BJ (cell line): Measurements from ENCODE around the gene PNMA6E. TPM values are rescaled to one million over a fixed set of nuclear protein-coding genes. Genes with fewer than 3 reads are reported as not detected.

ENCODE experiments used
- CTCF ChIA-PET: fragments of 350-600 bp; formaldehyde crosslinking; extraction: SDS; loops from one replicate; lab custom pipeline; 2021; ENCODE audit warnings: antibody characterized with exemption, inconsistent platforms; lab: Yijun Ruan, JAX
- POLR2A ChIA-PET: fragments of 300-600 bp; sonication (Branson Sonifier 250); formaldehyde crosslinking; extraction: SDS; loops from one replicate; lab custom pipeline; 2021; ENCODE audit warnings: antibody characterized with exemption; lab: Charles Lee
- DNase-seq: peaks from one replicate; pipeline ENCODE4 v3.0.0-alpha.2; 2011; ENCODE audit warnings: low read depth
- H3K27me3 ChIP-seq: 2 replicates; pipeline ENCODE4 v1.6.0; 2011; ENCODE audit warnings: low read length; ENCODE audit not compliant: control insufficient read depth, insufficient read depth
- H3K36me3 ChIP-seq: 2 replicates; pipeline ENCODE4 v1.5.1; 2011; ENCODE audit warnings: low read length; ENCODE audit not compliant: control insufficient read depth, insufficient read depth
- H3K4me3 ChIP-seq: 2 replicates; pipeline ENCODE4 v1.5.1; 2011; ENCODE audit warnings: low read depth, mild to moderate bottlenecking, control low read depth, low read length
- CTCF ChIP-seq: IDR thresholded peaks from 2 replicates; pipeline ENCODE4 v1.5.1; 2011; ENCODE audit warnings: low read depth, mild to moderate bottlenecking, control low read depth, inconsistent platforms, low read length, moderate library complexity; ENCODE audit not compliant: insufficient read depth
- polyA plus RNA-seq: library from polyadenylated mRNA; depleted of rRNA; stranded (reverse); fragments of >200 nt; gene quantifications from 2 replicates; pipeline ENCODE4 v1.2.3, GENCODE V29; 2011

Gene PNMA6E
- polyA plus RNA-seq, 1 experiment, result not detected

DNA sequence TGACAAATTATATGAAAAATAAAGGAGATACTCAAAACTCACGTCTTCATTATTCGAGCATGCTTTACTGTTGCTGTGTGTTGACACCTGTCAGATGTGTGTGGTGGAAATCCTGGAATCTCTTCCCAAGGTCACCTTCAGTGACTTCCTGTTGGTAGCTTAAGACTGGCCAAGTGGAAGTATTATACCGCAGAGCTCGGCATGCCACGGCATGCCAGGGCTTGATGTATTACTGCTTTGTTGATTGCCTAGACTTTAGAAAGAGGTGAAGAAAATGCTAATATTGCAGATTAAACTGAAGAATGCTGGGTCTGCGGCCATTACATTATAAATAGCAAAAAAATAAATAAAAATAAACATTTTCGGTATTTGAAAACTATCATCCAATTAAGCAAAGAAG lies 40.1 kb upstream of the PNMA6E start:
- POLR2A ChIA-PET, result interaction anchor here (0.6 kb wide), 1 partner anchor 107 kb away, joined by 3 read pairs; the partner anchor contains the start of gene ZNF275

DNA sequence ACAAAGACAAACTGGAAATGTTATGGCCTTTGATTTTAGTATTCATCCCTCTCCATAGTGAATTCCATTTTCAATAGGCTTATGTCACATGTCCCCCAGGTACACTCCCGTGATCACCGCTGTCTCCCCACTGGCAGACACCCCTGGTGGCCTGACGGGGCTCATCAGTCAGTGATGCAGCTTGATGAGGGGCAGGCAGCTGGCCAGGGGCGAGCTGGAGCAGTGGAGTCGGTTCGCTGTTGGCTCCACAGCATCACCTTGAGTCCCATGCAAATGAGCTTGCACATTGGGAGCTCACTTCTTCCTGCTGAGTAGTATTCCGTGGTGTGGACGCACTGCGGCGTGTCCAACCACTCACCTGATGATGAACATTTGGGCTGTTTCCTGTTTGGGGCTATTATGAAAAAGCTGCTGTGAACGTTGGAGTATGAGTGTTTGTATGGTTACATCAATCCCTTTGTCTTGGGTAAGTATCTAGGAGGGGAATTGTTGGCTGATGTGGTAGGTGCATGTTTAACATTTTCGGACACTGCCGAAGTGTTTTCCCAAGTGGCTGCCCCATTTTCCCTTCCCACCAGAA lies 39.5 kb upstream of the PNMA6E start:
- ChIA-PET POLR2A (no interaction called here), CTCF (no interaction called here)
- no peak overlapping the region for H3K4me3 ChIP-seq
- DNase-seq, result no peak
- H3K36me3 ChIP-seq, result no peaks in the 10 kb centered on the region
- no peaks in the 10 kb centered on the region for H3K27me3 ChIP-seq
- TF ChIP-seq CTCF, result no peak

More for the DNA sequence above, 40.1 kb upstream of the PNMA6E start:
- CTCF ChIA-PET, result no interaction called here
- no peak for TF ChIP-seq CTCF
- DNase-seq, result no peak
- H3K27me3 ChIP-seq, result no peaks in the 10 kb centered on the region
- no peak overlapping the region for H3K4me3 ChIP-seq
- no peaks in the 10 kb centered on the region for H3K36me3 ChIP-seq

DNA sequence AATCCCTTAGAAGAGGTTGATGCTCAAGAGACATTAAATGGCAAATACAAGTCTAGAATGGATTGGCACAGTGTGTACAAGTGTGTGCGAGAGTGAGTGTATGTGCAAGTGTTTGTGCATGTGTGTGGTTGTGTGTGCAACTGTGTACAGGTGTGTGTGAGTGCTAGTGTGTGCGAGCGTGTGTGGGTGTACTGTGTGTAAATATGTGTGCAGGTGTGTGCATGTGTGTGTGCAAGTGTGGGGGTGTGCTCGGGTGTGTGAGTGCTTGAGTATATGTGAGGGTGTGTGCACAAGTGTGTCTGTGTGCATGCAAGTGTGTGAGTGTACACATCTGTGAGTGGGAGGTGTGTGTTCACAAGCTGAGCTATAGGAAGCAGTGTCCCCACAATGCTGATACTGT lies 38.8 kb upstream of the PNMA6E start:
- no peak for TF ChIP-seq CTCF
- ChIA-PET POLR2A (no interaction called here), CTCF (no interaction called here)
- H3K36me3 ChIP-seq, result no peaks in the 10 kb centered on the region
- no peaks in the 10 kb centered on the region for H3K27me3 ChIP-seq
- H3K4me3 ChIP-seq, result no peak overlapping the region
- no peak for DNase-seq

- ChIA-PET POLR2A (no interaction called here), CTCF (interaction anchor here (0.8 to 2.2 kb wide), 7 partner anchors 9 to 497 kb away, joined by 4 to 15 read pairs (median 5); no protein-coding TSS in a partner anchor)
- TF ChIP-seq CTCF, result peak; percentile 46
- Histone ChIP-seq H3K4me3 (no peak overlapping the region), H3K27me3 (no peaks in the 10 kb centered on the region), H3K36me3 (no peaks in the 10 kb centered on the region)
- DNase-seq, result no peak
Measured at GRCh38 chrX:153438532-153438931, 37.4 kb upstream of the PNMA6E start.

DNA sequence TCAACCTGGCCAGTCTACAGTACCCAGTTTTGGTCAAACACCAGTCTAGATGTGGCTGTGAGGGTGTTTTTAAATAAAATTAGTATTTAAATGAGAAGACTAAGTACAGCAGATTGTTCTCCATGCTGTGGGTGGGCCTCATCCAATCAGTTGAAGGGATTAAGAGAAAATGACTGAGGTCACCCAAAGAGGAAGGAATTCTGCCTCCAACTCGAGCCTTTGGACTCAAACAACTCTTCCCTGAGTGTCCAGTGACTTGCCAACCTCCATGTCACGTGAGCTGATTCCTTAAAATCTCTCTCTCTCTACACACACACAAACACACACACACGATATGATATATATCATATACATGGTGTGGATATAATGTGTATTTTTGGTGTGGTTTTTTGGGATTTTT lies 34.7 kb upstream of the PNMA6E start:
- no peak for TF ChIP-seq CTCF
- no peaks in the 10 kb centered on the region for H3K36me3 ChIP-seq
- no peaks in the 10 kb centered on the region for H3K27me3 ChIP-seq
- DNase-seq, result no peak
- POLR2A ChIA-PET, result no interaction called here
- CTCF ChIA-PET, result no interaction called here
- H3K4me3 ChIP-seq, result no peak overlapping the region
